ENCODE data around the gene AKAIN1. TPM values are rescaled to one million over a fixed set of nuclear protein-coding genes. Genes with fewer than 3 reads are reported as not detected.
A peak's percentile ranks its signal among the peaks of the same experiment; 100 is the strongest.

AKAIN1 gene
- total RNA-seq, 1 experiment from 2014 or later: not detected

DNA sequence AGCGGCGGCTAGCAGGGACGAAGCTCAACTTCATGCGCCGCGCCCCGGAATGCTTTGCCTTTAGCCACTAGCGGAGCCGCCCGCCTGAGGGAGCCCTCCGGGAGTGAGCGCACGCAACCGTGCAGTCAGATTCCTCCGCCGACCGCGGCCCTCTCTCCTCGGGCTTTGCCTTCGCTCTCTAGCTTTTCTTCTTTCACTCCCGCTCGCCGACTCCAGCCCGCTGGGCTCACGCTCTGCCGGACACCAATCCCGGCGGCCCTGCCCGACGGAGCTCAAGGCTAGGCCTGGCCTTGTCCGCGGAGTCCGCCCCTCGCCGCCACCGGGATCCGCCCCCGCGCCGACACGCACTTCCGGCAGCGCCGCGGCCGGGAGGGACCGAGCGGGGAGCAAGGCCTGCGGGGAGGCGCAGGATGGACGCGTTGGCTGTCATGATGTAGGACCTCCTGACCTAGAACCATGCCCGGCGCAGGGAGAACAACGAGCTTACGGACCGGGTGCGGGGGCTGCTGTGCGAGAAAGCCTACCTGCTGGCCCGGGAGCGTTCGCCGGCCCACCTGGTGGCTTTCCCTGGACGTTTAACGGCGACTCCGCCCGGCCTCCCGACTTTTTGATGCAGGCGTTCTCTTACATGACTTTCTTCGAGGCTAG lies 40.8 kb upstream of the AKAIN1 start:
- Mint-ChIP-seq H3K4me1 (ENCODE audit: low read depth, unreplicated experiment) (no peaks in the 10 kb centered on the region), H3K27ac (ENCODE audit: unreplicated experiment) (peak overlapping the region; percentile 95), H3K9me3 (ENCODE audit: low read depth, unreplicated experiment) (peaks cover 2% of the 10 kb centered on the region), H3K36me3 (ENCODE audit: insufficient read depth, unreplicated experiment) (peaks cover 28% of the 10 kb centered on the region), H3K27me3 (ENCODE audit: unreplicated experiment) (no peaks in the 10 kb centered on the region), H3K4me3 (ENCODE audit: low read depth, unreplicated experiment) (peak overlapping the region; percentile 91)
- intact Hi-C loops (cut with micrococcal nuclease; ENCODE audit: unreplicated experiment): loop anchor here (5.0 kb wide), 1 partner anchor 49 kb away; no protein-coding TSS in a partner anchor
- no TSS peak for BruUV-seq (replicated peaks)
- CTCF ChIA-PET: interaction anchor here (0.6 to 1.0 kb wide), 2 partner anchors 23 to 330 kb away, joined by 3 read pairs; no protein-coding TSS in a partner anchor
- peak; percentile 90 for DNase-seq
- TF ChIP-seq, protein P1, sequence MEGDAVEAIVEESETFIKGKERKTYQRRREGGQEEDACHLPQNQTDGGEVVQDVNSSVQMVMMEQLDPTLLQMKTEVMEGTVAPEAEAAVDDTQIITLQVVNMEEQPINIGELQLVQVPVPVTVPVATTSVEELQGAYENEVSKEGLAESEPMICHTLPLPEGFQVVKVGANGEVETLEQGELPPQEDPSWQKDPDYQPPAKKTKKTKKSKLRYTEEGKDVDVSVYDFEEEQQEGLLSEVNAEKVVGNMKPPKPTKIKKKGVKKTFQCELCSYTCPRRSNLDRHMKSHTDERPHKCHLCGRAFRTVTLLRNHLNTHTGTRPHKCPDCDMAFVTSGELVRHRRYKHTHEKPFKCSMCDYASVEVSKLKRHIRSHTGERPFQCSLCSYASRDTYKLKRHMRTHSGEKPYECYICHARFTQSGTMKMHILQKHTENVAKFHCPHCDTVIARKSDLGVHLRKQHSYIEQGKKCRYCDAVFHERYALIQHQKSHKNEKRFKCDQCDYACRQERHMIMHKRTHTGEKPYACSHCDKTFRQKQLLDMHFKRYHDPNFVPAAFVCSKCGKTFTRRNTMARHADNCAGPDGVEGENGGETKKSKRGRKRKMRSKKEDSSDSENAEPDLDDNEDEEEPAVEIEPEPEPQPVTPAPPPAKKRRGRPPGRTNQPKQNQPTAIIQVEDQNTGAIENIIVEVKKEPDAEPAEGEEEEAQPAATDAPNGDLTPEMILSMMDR (IDR thresholded peaks at IDR 0.05; ENCODE audit: unreplicated experiment): no peak

DNA sequence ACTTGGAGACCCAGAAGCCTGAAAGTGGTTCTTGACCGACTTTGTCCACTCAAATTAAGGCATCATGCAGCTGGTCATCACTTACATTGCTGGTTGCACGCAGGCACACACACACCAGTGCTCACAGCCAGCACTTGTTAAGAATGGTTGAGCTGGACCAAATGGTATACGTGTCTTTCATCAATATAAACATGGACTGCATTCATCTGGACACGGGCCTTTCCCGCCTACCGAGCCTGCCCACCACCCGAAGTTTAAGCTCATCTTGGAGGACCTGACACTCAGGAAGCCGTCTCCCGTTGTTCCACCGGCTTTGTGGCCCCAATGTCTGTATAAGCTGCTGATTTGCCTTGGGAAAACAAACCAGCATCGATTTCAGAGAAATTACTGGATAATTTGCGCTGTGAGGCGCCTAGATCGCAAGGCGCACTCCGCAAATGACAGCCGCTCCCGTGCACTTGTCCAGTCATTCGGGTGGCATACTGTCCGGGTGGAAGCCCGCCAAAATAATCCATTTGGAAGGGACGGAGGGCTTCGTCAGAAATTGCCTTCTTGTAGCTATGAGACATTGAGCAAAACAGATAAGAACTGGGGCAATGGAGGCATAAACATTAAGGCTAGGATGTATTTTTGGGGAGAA lies 40.1 kb upstream of the AKAIN1 start:
- no peaks in the 10 kb centered on the region for H3K27me3 Mint-ChIP-seq (ENCODE audit: unreplicated experiment)
- no peaks in the 10 kb centered on the region for H3K4me1 Mint-ChIP-seq (ENCODE audit: low read depth, unreplicated experiment)
- TF ChIP-seq, protein P1 (IDR thresholded peaks at IDR 0.05; ENCODE audit: unreplicated experiment): no peak
- DNase-seq: no peak
- peak overlapping the region; percentile 91 for H3K4me3 Mint-ChIP-seq (ENCODE audit: low read depth, unreplicated experiment)
- H3K27ac Mint-ChIP-seq (ENCODE audit: unreplicated experiment): peak overlapping the region; percentile 95
- intact Hi-C loops (cut with micrococcal nuclease; ENCODE audit: unreplicated experiment): loop anchor here (5.0 kb wide), 1 partner anchor 50 kb away; no protein-coding TSS in a partner anchor
- CTCF ChIA-PET: interaction anchor here (0.6 to 1.0 kb wide), 2 partner anchors 22 to 331 kb away, joined by 3 read pairs; no protein-coding TSS in a partner anchor
- peaks cover 2% of the 10 kb centered on the region for H3K9me3 Mint-ChIP-seq (ENCODE audit: low read depth, unreplicated experiment)
- BruUV-seq (replicated peaks): TSS peak; percentile 85
- H3K36me3 Mint-ChIP-seq (ENCODE audit: insufficient read depth, unreplicated experiment): peaks cover 28% of the 10 kb centered on the region

- Mint-ChIP-seq H3K27ac (ENCODE audit: unreplicated experiment) (no peak overlapping the region), H3K9me3 (ENCODE audit: low read depth, unreplicated experiment) (peaks cover 4% of the 10 kb centered on the region), H3K4me1 (ENCODE audit: low read depth, unreplicated experiment) (no peaks in the 10 kb centered on the region), H3K36me3 (ENCODE audit: insufficient read depth, unreplicated experiment) (no peaks in the 10 kb centered on the region), H3K4me3 (ENCODE audit: low read depth, unreplicated experiment) (no peak overlapping the region), H3K27me3 (ENCODE audit: unreplicated experiment) (peaks cover 23% of the 10 kb centered on the region)
- no peak for DNase-seq
- TF ChIP-seq, protein P1 (IDR thresholded peaks at IDR 0.05; ENCODE audit: unreplicated experiment): no peak
- no TSS peak for BruUV-seq (replicated peaks)
- CTCF ChIA-PET: interaction anchor here (0.8 kb wide), 1 partner anchor 23 kb away, joined by 3 read pairs; no protein-coding TSS in a partner anchor
- intact Hi-C loops (cut with micrococcal nuclease; ENCODE audit: unreplicated experiment): no loop called here
These were observed 17.7 kb upstream of the AKAIN1 start for GRCh38 chr18:5214583-5215351.

- intact Hi-C loops (cut with micrococcal nuclease; ENCODE audit: unreplicated experiment): no loop called here
- Mint-ChIP-seq H3K36me3 (ENCODE audit: insufficient read depth, unreplicated experiment) (no peaks in the 10 kb centered on the region), H3K9me3 (ENCODE audit: low read depth, unreplicated experiment) (no peaks in the 10 kb centered on the region), H3K27me3 (ENCODE audit: unreplicated experiment) (peaks cover 13% of the 10 kb centered on the region), H3K4me3 (ENCODE audit: low read depth, unreplicated experiment) (no peak overlapping the region), H3K4me1 (ENCODE audit: low read depth, unreplicated experiment) (no peaks in the 10 kb centered on the region), H3K27ac (ENCODE audit: unreplicated experiment) (no peak overlapping the region)
- DNase-seq: no peak
- CTCF ChIA-PET: no interaction called here
- no TSS peak for BruUV-seq (replicated peaks)
- TF ChIP-seq, protein P1 (IDR thresholded peaks at IDR 0.05; ENCODE audit: unreplicated experiment): no peak
These were observed 10.6 kb upstream of the AKAIN1 start for GRCh38 chr18:5207471-5208150.
